ENCODE data around the gene PRDM16. TPM values are rescaled to one million over a fixed set of nuclear protein-coding genes. Genes with fewer than 3 reads are reported as not detected.

The PRDM16 gene
- total RNA-seq, 1 experiment from 2014 or later = 6.1 TPM

DNA sequence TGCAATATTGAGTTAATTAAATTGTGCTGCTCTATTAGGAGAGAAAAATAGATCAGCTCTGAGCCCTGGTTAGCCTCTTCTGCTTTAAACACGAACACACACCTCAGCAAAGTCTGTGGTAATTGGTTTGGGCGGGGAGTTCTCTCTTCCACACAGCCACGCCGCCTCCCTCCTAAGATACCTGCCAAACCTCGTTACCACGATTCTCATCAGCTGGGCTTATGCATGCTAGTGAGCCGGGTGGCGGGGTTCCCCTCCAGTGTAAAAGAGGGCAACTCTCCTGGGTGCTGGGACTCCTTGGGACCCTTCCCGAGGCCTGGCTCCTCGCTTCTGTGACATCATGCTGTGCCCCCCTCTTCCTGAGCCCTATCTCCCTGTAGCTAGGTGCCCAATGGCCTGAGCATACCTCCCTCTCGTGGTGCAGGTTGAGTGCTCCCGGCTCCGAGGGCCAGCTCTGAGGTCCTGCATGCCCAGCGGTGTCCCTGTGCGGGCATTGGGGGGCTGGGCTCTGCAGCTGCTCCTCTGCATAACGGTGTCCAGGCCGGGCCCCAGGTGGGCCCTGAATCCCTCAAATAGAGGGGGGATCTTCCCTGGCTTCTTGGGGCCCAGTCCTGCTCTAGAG is 182.9 kb downstream of the PRDM16 start:
- no peak for DNase-seq (ENCODE audit: low read depth, low spot score)
- H3K79me2 ChIP-seq (ENCODE audit: insufficient read depth, low read length) = no peaks in the 10 kb centered on the region
- no peaks in the 10 kb centered on the region for H4K20me1 ChIP-seq (ENCODE audit: insufficient read depth)
- no peak overlapping the region for H2AFZ ChIP-seq (ENCODE audit: low read depth, low read length, poor library complexity, severe bottlenecking)
- H3K36me3 ChIP-seq (ENCODE audit: control insufficient read depth in 1 of 2, insufficient read depth in 2 of 2, low read length in 2 of 2) = no peaks in the 10 kb centered on the region
- H3K4me3 ChIP-seq (replicated peaks in 1 of 2; ENCODE audit: low read depth in 1 of 2, low read length in 2 of 2) = no peak overlapping the region
- ChIA-PET RAD21 (ENCODE audit: low non-redundant PET in 1 of 2, low total read pairs in 2 of 2, uncharacterized antibody in 2 of 2, unreplicated experiment in 2 of 2) (no interaction called here), CTCF (no interaction called here), POLR2A (interaction anchor here (0.5 kb wide), 1 partner anchor 173 kb away, joined by 4 read pairs; no protein-coding TSS in a partner anchor)
- intact Hi-C loops (cut with micrococcal nuclease) = no loop called here
- no peak for ATAC-seq
- no peaks in the 10 kb centered on the region for H3K9me2 ChIP-seq (ENCODE audit: insufficient read depth)
- H3K4me2 ChIP-seq (ENCODE audit: low read length) = no peak overlapping the region
- H3K27ac ChIP-seq (ENCODE audit: low read depth, low read length) = no peak overlapping the region
- H3K9me3 ChIP-seq (ENCODE audit: control insufficient read depth in 1 of 2, insufficient read depth in 1 of 2, low read depth in 1 of 2, low read length in 2 of 2) = no peaks in the 10 kb centered on the region
- no peaks in the 10 kb centered on the region for H3K4me1 ChIP-seq (ENCODE audit: control insufficient read depth in 1 of 2, insufficient read depth in 2 of 2, low read length in 2 of 2)
- no TSS peak for BruUV-seq (replicated peaks)
- no peaks in the 10 kb centered on the region for H3K27me3 ChIP-seq (ENCODE audit: insufficient read depth, low read length)
- H3K9ac ChIP-seq (ENCODE audit: low read length) = no peak overlapping the region
- TF ChIP-seq JUND (IDR thresholded peaks at IDR 0.05) (no peak), SIN3A (IDR thresholded peaks at IDR 0.05; ENCODE audit: low read depth) (no peak), ELF1 (IDR thresholded peaks at IDR 0.05; ENCODE audit: borderline replicate concordance, low read depth) (no peak), CEBPB (IDR thresholded peaks at IDR 0.05; ENCODE audit: low read depth) (no peak), EZH2phosphoT487 (IDR thresholded peaks at IDR 0.05; ENCODE audit: borderline replicate concordance) (no peak), RAD21 (IDR thresholded peaks at IDR 0.05; ENCODE audit: low read depth) (no peak), POLR2A (IDR thresholded peaks at IDR 0.05; ENCODE audit: borderline replicate concordance, extremely low read depth, insufficient read depth, insufficient read length) (no peak), ZNF274 (IDR thresholded peaks at IDR 0.05; ENCODE audit: low read depth, low read length) (no peak)

GRCh38 chr1:3255680-3256079 is 186.7 kb downstream of the PRDM16 start:
- H4K20me1 ChIP-seq (ENCODE audit: insufficient read depth) = no peaks in the 10 kb centered on the region
- DNase-seq (ENCODE audit: low read depth, low spot score) (no peak), ATAC-seq (no peak)
- H3K4me2 ChIP-seq (ENCODE audit: low read length) = no peak overlapping the region
- no peak overlapping the region for H2AFZ ChIP-seq (ENCODE audit: low read depth, low read length, poor library complexity, severe bottlenecking)
- intact Hi-C loops (cut with micrococcal nuclease) = no loop called here
- H3K9me3 ChIP-seq (ENCODE audit: control insufficient read depth in 1 of 2, insufficient read depth in 1 of 2, low read depth in 1 of 2, low read length in 2 of 2) = no peaks in the 10 kb centered on the region
- ChIA-PET POLR2A (no interaction called here), RAD21 (ENCODE audit: low non-redundant PET in 1 of 2, low total read pairs in 2 of 2, uncharacterized antibody in 2 of 2, unreplicated experiment in 2 of 2) (no interaction called here), CTCF (no interaction called here)
- no peaks in the 10 kb centered on the region for H3K9me2 ChIP-seq (ENCODE audit: insufficient read depth)
- no peaks in the 10 kb centered on the region for H3K27me3 ChIP-seq (ENCODE audit: insufficient read depth, low read length)
- TF ChIP-seq SIN3A (IDR thresholded peaks at IDR 0.05; ENCODE audit: low read depth) (no peak), RAD21 (IDR thresholded peaks at IDR 0.05; ENCODE audit: low read depth) (no peak), EZH2phosphoT487 (IDR thresholded peaks at IDR 0.05; ENCODE audit: borderline replicate concordance) (no peak), ZNF274 (IDR thresholded peaks at IDR 0.05; ENCODE audit: low read depth, low read length) (no peak), SP1 (IDR thresholded peaks at IDR 0.05; ENCODE audit: low read depth) (no peak), FOSL1 (IDR thresholded peaks at IDR 0.05; ENCODE audit: low read depth) (no peak), CBX3 (IDR thresholded peaks at IDR 0.05; ENCODE audit: low read depth) (no peak), POLR2AphosphoS5 (IDR thresholded peaks at IDR 0.05; ENCODE audit: low read depth, low read length) (no peak), POLR2A (IDR thresholded peaks at IDR 0.05; ENCODE audit: borderline replicate concordance, extremely low read depth, insufficient read depth, insufficient read length) (no peak), TCF7L2 (IDR thresholded peaks at IDR 0.05; ENCODE audit: borderline replicate concordance, extremely low read depth, insufficient read depth, insufficient read length) (no peak), EZH2 (IDR thresholded peaks at IDR 0.05) (no peak)
- H3K79me2 ChIP-seq (ENCODE audit: insufficient read depth, low read length) = no peaks in the 10 kb centered on the region
- H3K4me1 ChIP-seq (ENCODE audit: control insufficient read depth in 1 of 2, insufficient read depth in 2 of 2, low read length in 2 of 2) = no peaks in the 10 kb centered on the region
- BruUV-seq (replicated peaks) = no TSS peak
- no peak overlapping the region for H3K4me3 ChIP-seq (replicated peaks in 1 of 2; ENCODE audit: low read depth in 1 of 2, low read length in 2 of 2)
- no peak overlapping the region for H3K9ac ChIP-seq (ENCODE audit: low read length)
- H3K36me3 ChIP-seq (ENCODE audit: control insufficient read depth in 1 of 2, insufficient read depth in 2 of 2, low read length in 2 of 2) = no peaks in the 10 kb centered on the region
- H3K27ac ChIP-seq (ENCODE audit: low read depth, low read length) = no peak overlapping the region
